Forelimb muscle (tissue), 1 donor: ENCODE data around the gene PIEZO2. TPM values are rescaled to one million over a fixed set of nuclear protein-coding genes. Genes with fewer than 3 reads are reported as not detected.
"Not testable (repeated sequence)": the region's sequence is repeated elsewhere in the genome, so short reads cannot be mapped to it uniquely, and the experiment has no call there.

ENCODE experiments used
- DNase-seq: peaks from one replicate; pipeline ENCODE4 v3.0.0-alpha.2; 2013; ENCODE audit warnings: low read depth
- polyA plus RNA-seq: library from polyadenylated mRNA; unstranded; fragments of 120-200 nt; gene quantifications from one replicate; pipeline ENCODE4 v1.2.1, GENCODE V29; 2013; ENCODE audit not compliant: insufficient read length

Gene PIEZO2
- polyA plus RNA-seq, 1 donor: 31.0 TPM

GRCh38 chr18:10846657-10847407 lies 302.5 kb downstream of the PIEZO2 start:
- no peak for DNase-seq

DNA sequence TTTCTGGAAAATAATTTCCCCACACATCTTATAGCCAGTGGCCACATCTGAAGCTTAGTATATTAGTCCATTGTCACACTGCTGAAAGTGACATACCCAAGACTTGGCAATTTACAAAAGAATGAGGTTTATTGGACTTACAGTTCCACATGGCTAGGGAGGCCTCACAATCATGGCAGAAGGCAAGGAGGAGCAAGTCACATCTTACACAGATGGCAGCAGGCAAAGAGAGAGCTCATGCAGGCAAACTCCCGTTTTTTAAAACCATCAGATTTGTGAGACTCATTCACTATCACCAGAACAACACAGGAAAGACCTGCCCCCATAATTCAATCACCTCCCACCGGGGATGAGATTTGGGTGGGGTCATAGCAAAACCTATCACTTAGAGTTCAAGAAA lies 303.3 kb downstream of the PIEZO2 start:
- not testable (repeated sequence) for DNase-seq

DNA sequence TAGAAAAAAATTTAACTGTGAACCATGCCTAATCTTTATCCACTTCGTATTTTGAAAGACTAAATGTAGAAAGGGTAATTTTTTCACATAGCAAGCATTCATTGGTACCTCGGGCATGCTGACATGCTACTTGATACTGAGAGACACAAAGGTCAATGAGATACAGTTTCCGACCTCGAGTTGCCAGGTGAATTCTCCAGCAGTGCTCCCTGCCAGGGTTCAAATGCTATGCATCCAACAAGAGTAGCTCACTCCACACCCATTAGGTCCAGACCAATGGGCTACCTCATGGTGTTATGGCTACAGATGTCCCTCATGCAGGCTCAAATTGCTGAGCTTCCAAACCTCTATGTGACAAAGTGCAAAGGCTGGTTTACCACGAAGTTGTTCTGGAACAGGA lies 305.8 kb downstream of the PIEZO2 start:
- no peak for DNase-seq

DNA sequence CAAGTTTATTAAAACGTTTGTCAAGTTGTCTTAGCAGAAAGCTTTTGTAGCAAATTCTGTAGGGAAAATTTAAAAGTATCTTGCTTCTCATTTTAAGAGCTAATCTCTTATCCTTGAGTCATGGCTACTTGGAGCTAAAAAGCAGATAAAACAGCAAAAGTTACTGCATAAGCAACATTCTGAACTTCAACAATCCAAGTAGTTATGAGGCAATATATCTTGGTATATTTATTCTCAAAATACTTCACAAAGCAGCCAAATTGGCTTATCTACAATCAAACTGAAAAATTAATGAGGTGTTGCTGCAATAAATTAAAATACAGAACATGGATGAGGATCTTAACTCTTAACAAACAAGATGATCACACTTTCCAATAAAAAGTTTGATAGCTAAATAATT lies 306.5 kb downstream of the PIEZO2 start:
- DNase-seq: no peak

GRCh38 chr18:10842371-10842770 lies 307.0 kb downstream of the PIEZO2 start:
- no peak for DNase-seq

DNA sequence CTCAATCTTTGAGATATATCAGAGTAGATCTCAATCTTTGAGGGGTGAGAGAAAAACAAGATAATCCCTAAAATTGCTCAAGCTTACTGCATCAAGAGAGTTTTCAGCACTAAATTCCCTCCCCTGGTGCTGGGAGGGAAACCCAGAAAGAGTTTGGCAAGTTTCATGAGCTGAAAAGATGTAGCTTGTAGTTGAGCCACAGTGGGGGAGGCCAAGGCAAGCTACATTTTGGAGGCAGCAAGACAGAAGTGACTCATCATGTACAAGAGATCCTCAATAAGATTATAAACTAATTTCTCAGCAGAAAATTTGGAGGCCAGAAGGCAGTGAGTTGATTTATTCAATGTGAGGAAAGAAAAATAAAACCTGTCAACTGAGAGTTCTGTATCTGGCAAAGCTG lies 308.2 kb downstream of the PIEZO2 start:
- DNase-seq: no peak

DNA sequence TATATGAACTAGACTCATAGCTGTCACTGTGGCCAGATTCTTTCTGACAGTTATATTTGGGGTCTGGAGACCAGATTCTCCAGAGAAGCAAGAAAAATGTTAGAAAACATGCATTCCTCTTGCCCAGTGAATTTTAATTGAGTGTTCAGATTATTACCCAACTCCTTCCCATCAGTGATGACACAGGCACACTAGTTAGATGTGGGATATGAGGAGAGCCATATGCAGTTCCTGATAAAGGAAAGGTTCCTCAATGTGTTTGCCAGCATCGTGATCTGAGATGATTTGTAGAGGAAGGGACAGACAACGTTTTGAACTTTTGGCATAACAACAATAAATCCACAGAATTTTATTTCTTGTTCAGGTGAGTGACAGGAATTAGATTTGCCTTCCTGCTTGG lies 308.6 kb downstream of the PIEZO2 start:
- no peak for DNase-seq

- DNase-seq: no peak
Measured at GRCh38 chr18:10839421-10839820, 309.9 kb downstream of the PIEZO2 start.

DNA sequence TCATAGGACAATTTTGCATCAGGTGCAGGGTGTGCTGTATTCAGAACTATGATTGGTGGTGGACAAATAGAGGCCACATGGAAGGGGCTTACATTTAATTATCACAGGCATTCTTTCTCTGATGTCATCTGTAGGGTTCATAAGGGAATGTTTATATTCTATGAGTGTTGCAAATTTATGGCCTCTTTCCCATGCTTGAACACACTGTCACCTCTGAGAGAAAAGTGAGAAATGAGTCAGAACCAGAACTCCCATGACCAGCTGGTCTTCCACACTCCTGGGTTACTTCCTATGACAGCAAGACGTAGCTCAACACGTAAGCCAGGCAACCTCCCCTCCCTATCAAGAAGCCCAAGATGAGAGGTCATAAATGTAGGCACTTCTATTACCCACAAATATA lies 310.8 kb downstream of the PIEZO2 start:
- DNase-seq: no peak

GRCh38 chr18:10834128-10834815 lies 315.1 kb downstream of the PIEZO2 start:
- DNase-seq: no peak

DNA sequence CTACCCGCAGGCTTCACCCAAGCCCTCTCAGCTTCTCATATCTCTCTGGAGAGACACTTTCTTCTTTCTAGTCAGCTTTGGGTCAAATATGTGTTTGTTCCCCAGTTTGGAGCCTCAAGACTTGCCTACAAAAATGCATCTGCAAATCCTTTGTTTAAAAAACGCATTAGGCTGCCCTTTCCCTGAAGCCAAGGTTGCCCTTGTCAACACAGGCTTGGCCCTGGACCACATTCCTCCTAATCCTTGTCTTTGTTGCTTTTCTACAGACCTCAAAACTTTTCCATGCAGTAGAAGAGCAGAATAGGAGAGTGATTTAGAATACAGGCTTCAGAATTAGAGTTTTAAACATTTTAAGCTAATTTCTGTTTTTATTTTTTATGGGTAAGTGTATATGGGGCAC lies 315.7 kb downstream of the PIEZO2 start:
- DNase-seq: no peak

DNA sequence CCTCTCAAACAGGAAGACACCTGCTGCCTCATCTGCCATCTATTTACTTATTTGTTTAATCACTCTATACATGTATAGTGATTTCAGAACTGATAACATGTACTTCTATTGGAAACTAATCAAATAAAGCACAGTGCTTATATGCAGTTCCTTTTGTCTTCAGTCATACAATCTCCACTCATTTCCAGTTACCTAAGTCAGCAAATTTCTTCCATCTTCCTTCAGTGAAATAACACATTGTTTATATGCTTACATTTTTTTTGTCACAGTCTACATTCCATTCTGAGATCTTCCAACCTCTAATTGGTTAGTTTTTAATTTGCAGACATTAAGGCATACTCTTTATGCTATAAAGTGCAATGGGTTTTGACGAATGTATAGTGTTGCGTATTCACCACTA lies 323.0 kb downstream of the PIEZO2 start:
- DNase-seq: no peak

DNA sequence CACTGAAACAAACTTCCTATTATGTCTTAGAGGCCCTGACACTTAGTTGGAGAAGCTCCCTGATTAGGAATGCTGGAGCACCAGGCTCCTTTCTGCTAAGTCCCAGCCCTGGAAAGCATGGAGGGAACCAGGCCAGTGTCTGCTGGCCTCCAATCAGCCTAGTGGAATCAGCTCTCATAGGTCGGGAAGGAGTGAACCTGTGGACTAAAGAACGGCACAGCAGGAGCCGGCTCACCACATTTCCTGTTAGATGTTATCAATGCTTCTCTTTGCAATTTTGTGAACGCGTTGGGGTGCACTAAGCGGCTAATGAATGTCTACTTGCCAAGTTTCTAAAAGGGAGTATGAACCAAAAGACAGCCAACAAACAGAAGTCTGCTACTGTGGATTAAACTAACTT lies 326.9 kb downstream of the PIEZO2 start:
- no peak for DNase-seq

- no peak for DNase-seq
Measured at GRCh38 chr18:10820681-10821080, 328.7 kb downstream of the PIEZO2 start.

- no peak for DNase-seq
Measured at GRCh38 chr18:10814336-10814735, 335.0 kb downstream of the PIEZO2 start.

- DNase-seq: no peak
Measured at GRCh38 chr18:10805587-10806118, 343.7 kb downstream of the PIEZO2 start.

DNA sequence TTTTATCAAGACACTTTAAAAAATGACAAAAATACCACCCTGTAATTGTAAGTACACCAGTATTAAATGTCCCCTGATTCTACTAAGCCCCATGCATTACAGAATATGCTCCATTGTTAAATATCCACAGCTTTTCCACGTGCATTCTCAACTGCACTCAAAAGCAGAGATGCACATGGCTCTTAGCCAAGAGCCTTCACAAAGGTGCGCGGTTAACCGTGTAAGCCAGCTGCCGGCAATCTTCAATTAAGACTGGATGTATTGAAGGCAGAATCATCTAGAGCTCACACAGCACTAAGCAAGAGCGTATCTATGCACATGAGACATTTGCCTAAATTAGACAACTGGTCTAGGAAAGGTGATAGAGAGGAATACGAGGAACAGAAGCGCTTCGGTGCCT lies 345.2 kb downstream of the PIEZO2 start:
- no peak for DNase-seq

DNA sequence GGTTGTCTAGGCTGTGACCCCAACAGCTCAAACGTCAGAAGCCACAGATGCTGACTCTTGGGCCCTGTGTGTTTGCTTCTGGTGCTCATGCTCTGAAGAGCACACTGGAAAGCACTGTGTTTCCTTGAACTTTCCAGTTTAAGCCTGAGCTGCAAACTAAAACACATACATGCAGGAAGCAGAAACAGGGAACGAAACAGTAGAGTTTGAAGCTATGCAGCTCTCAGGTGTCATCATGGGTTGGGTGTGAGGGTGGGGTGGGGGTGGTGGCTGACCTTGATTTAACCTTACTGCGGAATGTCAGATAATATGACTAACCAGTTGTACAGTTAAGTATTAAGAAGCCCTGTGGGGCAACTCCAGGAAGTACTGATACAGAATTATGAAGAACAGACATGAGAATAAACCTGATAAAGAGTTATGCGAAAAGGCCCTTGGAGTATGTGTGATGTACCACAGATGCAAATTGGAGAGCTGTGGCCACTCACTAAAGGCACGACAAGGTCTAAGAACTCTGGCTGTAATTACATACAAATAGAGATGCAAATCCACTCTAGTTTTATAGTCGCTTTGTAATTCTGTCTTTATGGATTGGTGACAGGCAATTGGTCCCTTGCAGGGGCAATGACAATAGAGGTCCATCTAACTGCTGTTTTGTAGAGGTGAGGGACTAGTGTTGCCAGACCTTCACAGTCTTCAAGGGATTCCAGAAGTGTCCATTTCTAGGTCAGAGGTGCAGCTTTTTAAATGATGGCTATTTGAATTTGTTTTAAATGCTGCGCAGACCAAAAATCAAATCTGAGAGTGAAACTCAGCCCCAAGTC lies 350.4 kb downstream of the PIEZO2 start:
- no peak for DNase-seq

DNA sequence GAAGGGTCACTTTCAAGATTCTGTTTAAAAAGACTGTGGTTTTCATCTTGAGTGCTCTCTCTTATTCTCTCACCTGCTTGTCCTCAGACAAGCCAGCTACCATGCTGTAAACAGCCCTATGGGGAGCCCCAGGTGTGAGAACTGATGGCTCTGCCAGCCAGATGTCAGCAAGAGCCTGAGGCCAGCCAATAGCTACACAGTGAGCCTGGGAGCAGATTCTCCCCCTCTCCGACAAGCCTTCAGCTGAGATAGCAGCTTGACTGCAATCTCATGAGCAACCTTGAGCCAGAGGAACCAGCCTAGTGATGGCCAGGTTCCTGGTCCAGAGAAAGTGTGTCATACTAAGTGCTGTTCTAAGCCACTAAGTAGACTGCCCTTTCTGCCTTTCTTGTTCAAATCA lies 351.5 kb downstream of the PIEZO2 start:
- no peak for DNase-seq

DNA sequence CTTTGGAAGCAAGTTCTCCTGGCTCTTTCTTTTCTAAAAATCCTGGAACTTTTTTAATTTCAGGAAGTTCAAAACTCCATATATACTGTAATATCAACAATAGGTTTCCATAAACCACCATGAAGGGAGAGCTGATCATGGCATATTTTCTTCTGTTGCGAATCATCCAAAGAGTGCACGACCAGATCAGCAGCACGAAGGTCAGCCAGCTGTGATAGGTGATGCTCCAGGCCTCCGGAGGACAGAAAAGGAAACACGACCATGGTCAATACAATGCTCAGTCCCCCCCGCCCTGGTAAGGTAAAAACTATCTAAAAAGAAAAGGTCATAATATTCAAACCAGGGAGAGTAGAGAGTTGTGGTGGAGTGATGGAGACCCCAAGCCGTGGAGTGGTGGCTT lies 354.6 kb downstream of the PIEZO2 start:
- no peak for DNase-seq

GRCh38 chr18:10793730-10794370 lies 355.5 kb downstream of the PIEZO2 start:
- no peak for DNase-seq

GRCh38 chr18:10792181-10792580 lies 357.2 kb downstream of the PIEZO2 start:
- no peak for DNase-seq
